Suprapubic skin (tissue), 4 donors: ENCODE data around the gene EYA2. TPM values are rescaled to one million over a fixed set of nuclear protein-coding genes. Genes with fewer than 3 reads are reported as not detected.

ENCODE experiments used
- DNase-seq, 2 donors: peaks; one replicate each; pipeline ENCODE4 v3.0.0-alpha.2; 2019; ENCODE audit warnings: low spot score in 2 of 2
- H3K27ac ChIP-seq: fragments of 200-600 bp; sonication (generic); one replicate; pipeline ENCODE4 v1.5.1; 2019
- H3K27me3 ChIP-seq: fragments of 200-600 bp; sonication (generic); one replicate; pipeline ENCODE4 v1.5.1; 2019
- H3K36me3 ChIP-seq: fragments of 200-600 bp; sonication (generic); one replicate; pipeline ENCODE4 v1.5.1; 2019
- H3K4me1 ChIP-seq: fragments of 200-600 bp; sonication (generic); one replicate; pipeline ENCODE4 v1.5.1; 2019
- H3K4me3 ChIP-seq: fragments of 200-600 bp; sonication (generic); one replicate; pipeline ENCODE4 v1.5.1; 2019; ENCODE audit warnings: mild to moderate bottlenecking
- H3K9me3 ChIP-seq: fragments of 200-600 bp; sonication (generic); one replicate; pipeline ENCODE4 v1.5.1; 2019
- EP300 ChIP-seq: sonication (generic); formaldehyde crosslinking; IDR thresholded peaks from one replicate; pipeline ENCODE4 v1.6.1; 2017; ENCODE audit warnings: antibody characterized with exemption
- POLR2A ChIP-seq, 2 donors: fragments of 450-650 bp; IDR thresholded peaks; one replicate each; pipeline ENCODE4 v1.6.1; 2017; ENCODE audit warnings: antibody characterized with exemption in 2 of 2, mild to moderate bottlenecking in 2 of 2, moderate library complexity in 2 of 2
- POLR2AphosphoS5 ChIP-seq, 3 donors: sonication (generic); formaldehyde crosslinking; IDR thresholded peaks; one replicate each; pipeline ENCODE4 v1.6.1; 2017; ENCODE audit warnings: antibody characterized with exemption in 3 of 3
- WGBS: methylation state at CpG from one replicate; pipeline ENCODE4 v1.1.5; 2018; 5-methylcytosine and 5-hydroxymethylcytosine counted together
- total RNA-seq, 4 donors: library from RNA; depleted of rRNA; stranded (reverse); fragments of >200 nt; gene quantifications; one replicate each; pipeline ENCODE4 v1.1.0, GENCODE V29; 2016
- TF ChIP-seq, protein P1 (sequence below), 2 donors: fragments of 200-600 bp in 1 of 2; fragments of 450-650 bp in 1 of 2; sonication (generic) in 1 of 2; IDR thresholded peaks; one replicate each; pipeline ENCODE4 v1.5.1; 2016 to 2019; ENCODE audit warnings: antibody characterized with exemption in 2 of 2, mild to moderate bottlenecking in 1 of 2, moderate library complexity in 1 of 2

Gene EYA2
- total RNA-seq, 4 donors from 2014 or later: 2.3 to 4.0 (median 3.3) TPM

DNA sequence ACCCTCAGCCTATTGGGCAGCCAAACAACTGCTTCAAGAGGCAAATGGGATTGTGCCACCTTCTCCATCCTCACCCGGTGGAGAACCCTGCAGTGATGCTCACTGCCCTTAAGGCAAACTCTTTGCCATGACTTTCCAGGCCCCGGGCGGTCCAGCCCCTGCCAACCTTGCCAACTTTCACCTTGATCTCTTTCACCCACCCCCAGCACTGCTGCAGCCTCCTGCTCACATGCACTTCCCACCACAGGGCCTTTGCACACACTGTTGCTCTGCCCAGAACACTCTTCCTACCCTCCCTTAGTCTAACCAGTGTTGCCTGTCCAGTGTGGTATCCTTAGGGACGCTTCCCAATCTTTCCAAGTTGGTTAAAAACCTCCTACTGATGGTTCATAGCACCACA is 221.1 kb downstream of the EYA2 start:
- Histone ChIP-seq H3K27me3 (no peaks in the 10 kb centered on the region), H3K4me1 (peaks cover 5% of the 10 kb centered on the region), H3K4me3 (no peak overlapping the region), H3K9me3 (no peaks in the 10 kb centered on the region), H3K27ac (no peak overlapping the region), H3K36me3 (no peaks in the 10 kb centered on the region)
- DNase-seq: no peak
- TF ChIP-seq POLR2A (IDR thresholded peaks at IDR 0.05): no peak
- TF ChIP-seq, protein P1, sequence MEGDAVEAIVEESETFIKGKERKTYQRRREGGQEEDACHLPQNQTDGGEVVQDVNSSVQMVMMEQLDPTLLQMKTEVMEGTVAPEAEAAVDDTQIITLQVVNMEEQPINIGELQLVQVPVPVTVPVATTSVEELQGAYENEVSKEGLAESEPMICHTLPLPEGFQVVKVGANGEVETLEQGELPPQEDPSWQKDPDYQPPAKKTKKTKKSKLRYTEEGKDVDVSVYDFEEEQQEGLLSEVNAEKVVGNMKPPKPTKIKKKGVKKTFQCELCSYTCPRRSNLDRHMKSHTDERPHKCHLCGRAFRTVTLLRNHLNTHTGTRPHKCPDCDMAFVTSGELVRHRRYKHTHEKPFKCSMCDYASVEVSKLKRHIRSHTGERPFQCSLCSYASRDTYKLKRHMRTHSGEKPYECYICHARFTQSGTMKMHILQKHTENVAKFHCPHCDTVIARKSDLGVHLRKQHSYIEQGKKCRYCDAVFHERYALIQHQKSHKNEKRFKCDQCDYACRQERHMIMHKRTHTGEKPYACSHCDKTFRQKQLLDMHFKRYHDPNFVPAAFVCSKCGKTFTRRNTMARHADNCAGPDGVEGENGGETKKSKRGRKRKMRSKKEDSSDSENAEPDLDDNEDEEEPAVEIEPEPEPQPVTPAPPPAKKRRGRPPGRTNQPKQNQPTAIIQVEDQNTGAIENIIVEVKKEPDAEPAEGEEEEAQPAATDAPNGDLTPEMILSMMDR (IDR thresholded peaks at IDR 0.05): no peak
- TF ChIP-seq POLR2AphosphoS5 (IDR thresholded peaks at IDR 0.05): no peak
- TF ChIP-seq EP300: no peak
- 93% methylated on average over 4 of the region's 4 CpGs for WGBS

DNA sequence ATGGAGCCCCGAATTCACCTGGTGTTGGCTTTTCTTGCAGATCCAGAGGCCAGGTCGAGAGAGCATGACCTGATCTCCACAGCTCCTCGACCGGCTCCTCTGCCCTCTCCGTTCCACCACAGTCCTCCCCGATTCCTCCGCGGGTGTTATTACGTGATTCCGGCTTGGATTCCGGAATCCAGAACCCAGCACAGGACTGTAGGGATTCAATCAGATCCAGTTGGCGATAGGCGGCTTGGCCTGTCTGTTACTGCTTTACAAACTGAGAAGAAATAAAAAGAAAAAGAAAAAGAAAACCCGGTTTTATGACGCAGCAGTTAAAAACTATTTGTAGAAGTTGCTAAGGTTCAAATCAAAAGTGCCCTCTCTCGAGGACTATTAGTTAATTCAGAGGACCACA is 222.7 kb downstream of the EYA2 start:
- Histone ChIP-seq H3K36me3 (no peaks in the 10 kb centered on the region), H3K9me3 (no peaks in the 10 kb centered on the region), H3K4me1 (peaks cover 5% of the 10 kb centered on the region), H3K27ac (peak overlapping the region; percentile 26), H3K27me3 (no peaks in the 10 kb centered on the region), H3K4me3 (no peak overlapping the region)
- TF ChIP-seq EP300: no peak
- TF ChIP-seq, protein P1 (IDR thresholded peaks at IDR 0.05): no peak
- no peak for TF ChIP-seq POLR2AphosphoS5 (IDR thresholded peaks at IDR 0.05)
- no peak for DNase-seq
- 91% methylated on average over 16 of the region's 16 CpGs for WGBS

GRCh38 chr20:47117773-47118172 is 223.1 kb downstream of the EYA2 start:
- TF ChIP-seq POLR2A (IDR thresholded peaks at IDR 0.05) (no peak), EP300 (no peak), POLR2AphosphoS5 (IDR thresholded peaks at IDR 0.05) (no peak)
- TF ChIP-seq, protein P1 (IDR thresholded peaks at IDR 0.05): no peak
- Histone ChIP-seq H3K9me3 (no peaks in the 10 kb centered on the region), H3K4me3 (no peak overlapping the region), H3K27me3 (no peaks in the 10 kb centered on the region), H3K27ac (peak overlapping the region; percentile 26), H3K4me1 (peaks cover 5% of the 10 kb centered on the region), H3K36me3 (no peaks in the 10 kb centered on the region)
- WGBS: 55% methylated on average over 4 of the region's 4 CpGs
- no peak for DNase-seq

GRCh38 chr20:47118206-47118605 is 223.6 kb downstream of the EYA2 start:
- no peaks in the 10 kb centered on the region for H3K36me3 ChIP-seq
- 54% methylated on average over 4 of the region's 4 CpGs for WGBS
- H3K27ac ChIP-seq: peak overlapping the region; percentile 26
- peaks cover 5% of the 10 kb centered on the region for H3K4me1 ChIP-seq
- H3K27me3 ChIP-seq: no peaks in the 10 kb centered on the region
- no peaks in the 10 kb centered on the region for H3K9me3 ChIP-seq
- no peak for DNase-seq
- TF ChIP-seq EP300 (no peak), POLR2A (IDR thresholded peaks at IDR 0.05) (no peak), POLR2AphosphoS5 (IDR thresholded peaks at IDR 0.05) (no peak)
- TF ChIP-seq, protein P1 (IDR thresholded peaks at IDR 0.05): no peak
- H3K4me3 ChIP-seq: no peak overlapping the region

DNA sequence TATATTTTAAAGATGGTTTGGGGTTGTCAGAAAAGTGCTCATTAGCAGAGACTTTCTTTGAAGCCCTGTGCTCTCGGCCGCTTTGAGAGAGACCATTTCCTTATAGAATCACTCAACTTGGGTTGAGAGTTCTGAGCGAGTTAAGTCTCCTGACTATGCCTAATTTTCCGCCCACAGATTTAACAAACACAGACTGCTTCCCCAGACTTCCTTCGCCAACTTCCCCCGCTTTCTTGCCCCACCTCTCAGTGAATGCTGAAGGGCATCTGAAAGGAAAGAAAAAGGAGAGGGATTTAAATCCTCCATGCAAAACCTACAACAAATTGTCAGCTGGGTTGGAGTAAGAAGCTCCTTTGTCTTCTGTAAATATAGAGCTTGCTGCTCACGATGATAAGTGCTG is 224.0 kb downstream of the EYA2 start:
- TF ChIP-seq POLR2A (IDR thresholded peaks at IDR 0.05) (no peak), EP300 (no peak), POLR2AphosphoS5 (IDR thresholded peaks at IDR 0.05) (no peak)
- TF ChIP-seq, protein P1 (IDR thresholded peaks at IDR 0.05): no peak
- no peaks in the 10 kb centered on the region for H3K27me3 ChIP-seq
- no peak for DNase-seq
- no peak overlapping the region for H3K4me3 ChIP-seq
- H3K36me3 ChIP-seq: no peaks in the 10 kb centered on the region
- H3K27ac ChIP-seq: peak overlapping the region; percentile 26
- peaks cover 5% of the 10 kb centered on the region for H3K4me1 ChIP-seq
- no peaks in the 10 kb centered on the region for H3K9me3 ChIP-seq
- WGBS: 53% methylated on average over 7 of the region's 7 CpGs
